ENCODE results near the gene HNRNPLL. TPM values are rescaled to one million over a fixed set of nuclear protein-coding genes. Genes with fewer than 3 reads are reported as not detected.

HNRNPLL gene
- total RNA-seq, 1 donor from 2014 or later = 55.9 TPM

- FAIRE-seq (no peak), DNase-seq (ENCODE audit: low read depth) (no peak)
- Histone ChIP-seq H3K27ac (ENCODE audit: low read depth, low read length) (no peak overlapping the region), H3K79me2 (ENCODE audit: insufficient read depth, low read length) (peaks cover 89% of the 10 kb centered on the region), H4K20me1 (ENCODE audit: insufficient read depth, low read length) (peaks cover 70% of the 10 kb centered on the region), H3K9ac (ENCODE audit: low read length) (no peak overlapping the region), H3K4me2 (ENCODE audit: low read length) (peak overlapping the region; percentile 96), H3K27me3 (ENCODE audit: insufficient read depth, low read length) (no peaks in the 10 kb centered on the region), H3K4me1 (ENCODE audit: insufficient read depth, low read length) (peaks cover 12% of the 10 kb centered on the region), H3K4me3 (ENCODE audit: insufficient read depth, low read depth, low read length) (no peak overlapping the region), H3K36me3 (ENCODE audit: insufficient read depth, low read length) (no peaks in the 10 kb centered on the region), H2AFZ (ENCODE audit: low read depth, low read length) (no peak overlapping the region), H3K9me3 (ENCODE audit: insufficient read depth, low read depth, low read length) (no peaks in the 10 kb centered on the region)
- peak overlapping the region; percentile 75 for H3K27ac Mint-ChIP-seq (ENCODE audit: unreplicated experiment)
- no peak for TF ChIP-seq EZH2 (IDR thresholded peaks at IDR 0.05; ENCODE audit: insufficient read depth, low read length)
- TF ChIP-seq, protein P1, sequence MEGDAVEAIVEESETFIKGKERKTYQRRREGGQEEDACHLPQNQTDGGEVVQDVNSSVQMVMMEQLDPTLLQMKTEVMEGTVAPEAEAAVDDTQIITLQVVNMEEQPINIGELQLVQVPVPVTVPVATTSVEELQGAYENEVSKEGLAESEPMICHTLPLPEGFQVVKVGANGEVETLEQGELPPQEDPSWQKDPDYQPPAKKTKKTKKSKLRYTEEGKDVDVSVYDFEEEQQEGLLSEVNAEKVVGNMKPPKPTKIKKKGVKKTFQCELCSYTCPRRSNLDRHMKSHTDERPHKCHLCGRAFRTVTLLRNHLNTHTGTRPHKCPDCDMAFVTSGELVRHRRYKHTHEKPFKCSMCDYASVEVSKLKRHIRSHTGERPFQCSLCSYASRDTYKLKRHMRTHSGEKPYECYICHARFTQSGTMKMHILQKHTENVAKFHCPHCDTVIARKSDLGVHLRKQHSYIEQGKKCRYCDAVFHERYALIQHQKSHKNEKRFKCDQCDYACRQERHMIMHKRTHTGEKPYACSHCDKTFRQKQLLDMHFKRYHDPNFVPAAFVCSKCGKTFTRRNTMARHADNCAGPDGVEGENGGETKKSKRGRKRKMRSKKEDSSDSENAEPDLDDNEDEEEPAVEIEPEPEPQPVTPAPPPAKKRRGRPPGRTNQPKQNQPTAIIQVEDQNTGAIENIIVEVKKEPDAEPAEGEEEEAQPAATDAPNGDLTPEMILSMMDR (IDR thresholded peaks at IDR 0.05; ENCODE audit: insufficient read depth, low read depth, low read length) = no peak
- peaks cover 22% of the 10 kb centered on the region for H3K4me1 Mint-ChIP-seq (ENCODE audit: low read depth, unreplicated experiment)
- H3K36me3 Mint-ChIP-seq (ENCODE audit: low read depth, unreplicated experiment) = no peaks in the 10 kb centered on the region
- no peaks in the 10 kb centered on the region for H3K27me3 Mint-ChIP-seq (ENCODE audit: low read depth, unreplicated experiment)
- peak overlapping the region; percentile 91 for H3K4me3 Mint-ChIP-seq (ENCODE audit: unreplicated experiment)
- no peaks in the 10 kb centered on the region for H3K9me3 Mint-ChIP-seq (ENCODE audit: unreplicated experiment)
Measured at GRCh38 chr2:38598200-38598990, 4.3 kb downstream of the HNRNPLL start.

DNA sequence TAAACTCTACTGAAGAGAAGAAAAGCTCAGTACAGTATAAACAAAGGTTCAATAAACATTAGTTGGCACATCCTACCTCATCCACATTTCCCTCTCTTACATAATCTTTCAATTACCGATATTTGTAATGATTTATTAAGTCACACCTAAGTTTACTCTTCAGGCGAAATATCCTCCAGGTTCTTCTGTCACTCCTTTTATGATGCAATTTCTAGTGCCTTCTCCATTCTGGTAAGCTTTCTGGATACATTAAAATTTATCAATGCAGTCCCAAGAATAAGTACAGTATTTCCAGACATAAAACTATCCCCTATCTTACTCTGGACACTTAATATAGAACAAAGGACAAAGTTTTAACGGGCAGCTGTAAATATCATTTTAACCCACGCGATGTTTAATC is 5.6 kb downstream of the HNRNPLL start:
- H3K4me3 Mint-ChIP-seq (ENCODE audit: unreplicated experiment) = no peak overlapping the region
- Histone ChIP-seq H3K27me3 (ENCODE audit: insufficient read depth, low read length) (no peaks in the 10 kb centered on the region), H3K4me2 (ENCODE audit: low read length) (no peak overlapping the region), H3K27ac (ENCODE audit: low read depth, low read length) (no peak overlapping the region), H4K20me1 (ENCODE audit: insufficient read depth, low read length) (peaks cover 83% of the 10 kb centered on the region), H3K9ac (ENCODE audit: low read length) (no peak overlapping the region), H3K79me2 (ENCODE audit: insufficient read depth, low read length) (peaks cover 98% of the 10 kb centered on the region), H3K4me1 (ENCODE audit: insufficient read depth, low read length) (peaks cover 17% of the 10 kb centered on the region), H2AFZ (ENCODE audit: low read depth, low read length) (no peak overlapping the region), H3K9me3 (ENCODE audit: insufficient read depth, low read depth, low read length) (no peaks in the 10 kb centered on the region), H3K4me3 (ENCODE audit: insufficient read depth, low read depth, low read length) (no peak overlapping the region), H3K36me3 (ENCODE audit: insufficient read depth, low read length) (no peaks in the 10 kb centered on the region)
- H3K27me3 Mint-ChIP-seq (ENCODE audit: low read depth, unreplicated experiment) = no peaks in the 10 kb centered on the region
- peaks cover 22% of the 10 kb centered on the region for H3K4me1 Mint-ChIP-seq (ENCODE audit: low read depth, unreplicated experiment)
- FAIRE-seq = no peak
- no peaks in the 10 kb centered on the region for H3K9me3 Mint-ChIP-seq (ENCODE audit: unreplicated experiment)
- no peaks in the 10 kb centered on the region for H3K36me3 Mint-ChIP-seq (ENCODE audit: low read depth, unreplicated experiment)
- H3K27ac Mint-ChIP-seq (ENCODE audit: unreplicated experiment) = no peak overlapping the region
- TF ChIP-seq, protein P1 (IDR thresholded peaks at IDR 0.05; ENCODE audit: insufficient read depth, low read depth, low read length) = no peak
- TF ChIP-seq EZH2 (IDR thresholded peaks at IDR 0.05; ENCODE audit: insufficient read depth, low read length) = no peak
- DNase-seq (ENCODE audit: low read depth) = no peak

DNA sequence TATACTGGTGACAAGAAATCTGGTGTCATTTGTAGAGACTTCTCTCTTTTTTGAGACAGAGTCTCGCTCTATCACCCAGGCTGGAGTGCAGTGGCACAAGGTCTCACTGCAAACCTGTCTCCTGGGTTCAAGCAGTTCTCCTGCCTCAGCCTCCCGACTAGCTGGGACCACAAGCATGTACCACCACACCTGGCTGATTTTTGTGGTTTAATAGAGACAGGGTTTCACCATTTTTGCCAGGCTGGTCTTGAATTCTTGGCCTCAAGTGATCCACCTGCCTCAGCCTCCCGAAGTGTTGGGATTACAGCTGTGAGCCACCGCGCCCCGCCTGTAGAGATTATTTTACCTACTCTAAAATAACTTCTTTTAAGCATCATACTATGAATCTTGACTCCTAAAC is 6.5 kb downstream of the HNRNPLL start:
- FAIRE-seq (no peak), DNase-seq (ENCODE audit: low read depth) (no peak)
- no peak overlapping the region for H3K27ac Mint-ChIP-seq (ENCODE audit: unreplicated experiment)
- Histone ChIP-seq H3K9me3 (ENCODE audit: insufficient read depth, low read depth, low read length) (no peaks in the 10 kb centered on the region), H3K4me1 (ENCODE audit: insufficient read depth, low read length) (peaks cover 17% of the 10 kb centered on the region), H3K4me3 (ENCODE audit: insufficient read depth, low read depth, low read length) (no peak overlapping the region), H3K27me3 (ENCODE audit: insufficient read depth, low read length) (no peaks in the 10 kb centered on the region), H3K27ac (ENCODE audit: low read depth, low read length) (no peak overlapping the region), H3K36me3 (ENCODE audit: insufficient read depth, low read length) (no peaks in the 10 kb centered on the region), H2AFZ (ENCODE audit: low read depth, low read length) (no peak overlapping the region), H3K79me2 (ENCODE audit: insufficient read depth, low read length) (peaks cover 98% of the 10 kb centered on the region), H3K9ac (ENCODE audit: low read length) (no peak overlapping the region), H3K4me2 (ENCODE audit: low read length) (no peak overlapping the region), H4K20me1 (ENCODE audit: insufficient read depth, low read length) (peaks cover 92% of the 10 kb centered on the region)
- H3K36me3 Mint-ChIP-seq (ENCODE audit: low read depth, unreplicated experiment) = no peaks in the 10 kb centered on the region
- H3K4me3 Mint-ChIP-seq (ENCODE audit: unreplicated experiment) = no peak overlapping the region
- H3K4me1 Mint-ChIP-seq (ENCODE audit: low read depth, unreplicated experiment) = peaks cover 22% of the 10 kb centered on the region
- no peaks in the 10 kb centered on the region for H3K27me3 Mint-ChIP-seq (ENCODE audit: low read depth, unreplicated experiment)
- H3K9me3 Mint-ChIP-seq (ENCODE audit: unreplicated experiment) = no peaks in the 10 kb centered on the region
- TF ChIP-seq, protein P1 (IDR thresholded peaks at IDR 0.05; ENCODE audit: insufficient read depth, low read depth, low read length) = no peak
- no peak for TF ChIP-seq EZH2 (IDR thresholded peaks at IDR 0.05; ENCODE audit: insufficient read depth, low read length)

All from astrocyte (in vitro differentiated cells and primary cell).